GM19463 (cell line): ENCODE measurements around the gene TNFRSF13B.
"Not testable (repeated sequence)": the region's sequence is repeated elsewhere in the genome, so short reads cannot be mapped to it uniquely, and the experiment has no call there.

Experiments used
- ATAC-seq: cut with Tn5 transposase; IDR thresholded peaks from one replicate; pipeline ENCODE4 v1.9.1; 2021; ENCODE audit warnings: mild to moderate bottlenecking, moderate library complexity; ENCODE audit not compliant: unreplicated experiment

The TNFRSF13B gene

GRCh38 chr17:16971458-16972338, at the start of gene TNFRSF13B:
Gene TNFRSF13B, minus strand, starts transcription at chr17:16972118. Its CDS starts 43 bp downstream, at chr17:16972075.
- peak; percentile 30 for ATAC-seq

GRCh38 chr17:17021194-17021863, 49.4 kb upstream of the TNFRSF13B start:
- no peak for ATAC-seq

GRCh38 chr17:17020821-17021193, 48.9 kb upstream of the TNFRSF13B start:
- no peak for ATAC-seq

- no peak for ATAC-seq
These were observed 48.1 kb upstream of the TNFRSF13B start for GRCh38 chr17:17019891-17020456.

- ATAC-seq = no peak
These were observed 47.5 kb upstream of the TNFRSF13B start for GRCh38 chr17:17019430-17019762.

GRCh38 chr17:17018612-17019429, 46.9 kb upstream of the TNFRSF13B start:
- no peak for ATAC-seq

GRCh38 chr17:17018021-17018441, 46.1 kb upstream of the TNFRSF13B start:
- ATAC-seq = no peak

- ATAC-seq = no peak
These were observed 45.6 kb upstream of the TNFRSF13B start for GRCh38 chr17:17017343-17018014.

- not testable (repeated sequence) for ATAC-seq
These were observed 44.6 kb upstream of the TNFRSF13B start for GRCh38 chr17:17016199-17017197.

- ATAC-seq = no peak
These were observed 43.3 kb upstream of the TNFRSF13B start for GRCh38 chr17:17015230-17015629.

- ATAC-seq = not testable (repeated sequence)
These were observed 42.8 kb upstream of the TNFRSF13B start for GRCh38 chr17:17014748-17015124.

- not testable (repeated sequence) for ATAC-seq
These were observed 42.2 kb upstream of the TNFRSF13B start for GRCh38 chr17:17013828-17014747.

GRCh38 chr17:17011043-17011907, 39.4 kb upstream of the TNFRSF13B start:
- not testable (repeated sequence) for ATAC-seq

GRCh38 chr17:17010545-17011034, 38.7 kb upstream of the TNFRSF13B start:
- not testable (repeated sequence) for ATAC-seq

GRCh38 chr17:17009972-17010371, 38.1 kb upstream of the TNFRSF13B start:
- not testable (repeated sequence) for ATAC-seq

- not testable (repeated sequence) for ATAC-seq
These were observed 36.9 kb upstream of the TNFRSF13B start for GRCh38 chr17:17008621-17009397.
